ENCODE data around the gene ANGPTL2. TPM values are rescaled to one million over a fixed set of nuclear protein-coding genes. Genes with fewer than 3 reads are reported as not detected.

ANGPTL2 gene
- total RNA-seq, 3 donors from 2014 or later = 4.1 to 50.9 (median 11.6) TPM

DNA sequence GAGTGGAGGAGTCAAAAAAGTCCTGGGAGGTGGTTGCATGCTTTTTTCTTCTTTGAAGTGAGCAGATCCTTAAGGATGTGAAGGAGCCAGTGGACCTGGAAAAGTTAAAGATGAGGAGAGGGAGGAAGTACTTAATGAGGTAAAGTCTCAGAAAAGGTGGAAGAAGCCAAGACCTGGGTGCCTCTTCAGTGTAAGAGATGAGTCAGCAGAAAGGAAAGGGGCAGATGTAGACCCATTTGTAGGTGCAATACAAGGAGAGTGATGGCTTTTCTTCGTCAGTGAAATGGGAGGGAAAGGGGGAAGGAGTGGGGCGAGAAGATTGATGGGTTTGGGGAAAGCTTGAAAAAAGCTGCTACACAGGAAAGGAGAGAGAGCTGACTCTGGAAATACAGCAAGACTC is 82.9 kb downstream of the ANGPTL2 start:
- TF ChIP-seq, protein P1, sequence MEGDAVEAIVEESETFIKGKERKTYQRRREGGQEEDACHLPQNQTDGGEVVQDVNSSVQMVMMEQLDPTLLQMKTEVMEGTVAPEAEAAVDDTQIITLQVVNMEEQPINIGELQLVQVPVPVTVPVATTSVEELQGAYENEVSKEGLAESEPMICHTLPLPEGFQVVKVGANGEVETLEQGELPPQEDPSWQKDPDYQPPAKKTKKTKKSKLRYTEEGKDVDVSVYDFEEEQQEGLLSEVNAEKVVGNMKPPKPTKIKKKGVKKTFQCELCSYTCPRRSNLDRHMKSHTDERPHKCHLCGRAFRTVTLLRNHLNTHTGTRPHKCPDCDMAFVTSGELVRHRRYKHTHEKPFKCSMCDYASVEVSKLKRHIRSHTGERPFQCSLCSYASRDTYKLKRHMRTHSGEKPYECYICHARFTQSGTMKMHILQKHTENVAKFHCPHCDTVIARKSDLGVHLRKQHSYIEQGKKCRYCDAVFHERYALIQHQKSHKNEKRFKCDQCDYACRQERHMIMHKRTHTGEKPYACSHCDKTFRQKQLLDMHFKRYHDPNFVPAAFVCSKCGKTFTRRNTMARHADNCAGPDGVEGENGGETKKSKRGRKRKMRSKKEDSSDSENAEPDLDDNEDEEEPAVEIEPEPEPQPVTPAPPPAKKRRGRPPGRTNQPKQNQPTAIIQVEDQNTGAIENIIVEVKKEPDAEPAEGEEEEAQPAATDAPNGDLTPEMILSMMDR (IDR thresholded peaks at IDR 0.05) = no peak
- no peaks in the 10 kb centered on the region for H3K9me3 ChIP-seq
- DNase-seq (no peak), ATAC-seq (no peak)
- H3K36me3 ChIP-seq (ENCODE audit: low read depth) = no peaks in the 10 kb centered on the region
- intact Hi-C loops (cut with DNase I, micrococcal nuclease) = no loop called here
- H3K4me3 ChIP-seq = no peak overlapping the region
- no peaks in the 10 kb centered on the region for H3K4me1 ChIP-seq (ENCODE audit: low read depth)

- TF ChIP-seq, protein P1 (IDR thresholded peaks at IDR 0.05) = no peak
These were observed 83.9 kb downstream of the ANGPTL2 start for GRCh38 chr9:127038531-127038930.

More at GRCh38 chr9:127038531-127038930, 83.9 kb downstream of the ANGPTL2 start:
- H3K36me3 ChIP-seq (ENCODE audit: low read depth) = no peaks in the 10 kb centered on the region
- H3K4me3 ChIP-seq = no peak overlapping the region
- H3K9me3 ChIP-seq = no peaks in the 10 kb centered on the region
- DNase-seq (no peak), ATAC-seq (no peak)
- intact Hi-C loops (cut with DNase I, micrococcal nuclease) = no loop called here
- H3K4me1 ChIP-seq (ENCODE audit: low read depth) = no peaks in the 10 kb centered on the region

Other genes starting within 250 kb of the ANGPTL2 start
- 10 to 100 TPM; 31.3 to 55.4 (median 32.1) TPM for gene RALGPS1, start 207.9 kb downstream of the ANGPTL2 start, total RNA-seq
- gene GARNL3, start 142.1 kb upstream of the ANGPTL2 start, total RNA-seq = 10 to 100 TPM in 1 of 3 donors, 1 to 10 TPM in 2; 5.4 to 14.2 (median 8.6) TPM

Measured in mucosa of descending colon (tissue), 3 donors.